Neural crest cell (in vitro differentiated cells): ENCODE measurements around the gene UMODL1. TPM values are rescaled to one million over a fixed set of nuclear protein-coding genes. Genes with fewer than 3 reads are reported as not detected.

Source experiments
- DNase-seq: peaks from one replicate; pipeline ENCODE4 v3.0.0; 2021; ENCODE audit warnings: low read depth, mixed read lengths, low spot score
- H3K27ac Mint-ChIP-seq: one replicate; pipeline ENCODE4 v1.8.0; 2021; ENCODE audit warnings: mild to moderate bottlenecking, mixed read lengths; ENCODE audit not compliant: unreplicated experiment
- H3K27me3 Mint-ChIP-seq: 2 replicates; pipeline ENCODE4 v1.8.0; 2021; ENCODE audit warnings: low read depth, mild to moderate bottlenecking, mixed read lengths
- H3K36me3 Mint-ChIP-seq: 2 replicates; pipeline ENCODE4 v1.8.0; 2021; ENCODE audit warnings: low read depth, mild to moderate bottlenecking, mixed read lengths
- H3K4me1 Mint-ChIP-seq: 2 replicates; pipeline ENCODE4 v1.8.0; 2021; ENCODE audit warnings: mixed read lengths
- H3K4me3 Mint-ChIP-seq: one replicate; pipeline ENCODE4 v1.8.0; 2021; ENCODE audit warnings: mild to moderate bottlenecking, mixed read lengths
- H3K9me3 Mint-ChIP-seq: 2 replicates; pipeline ENCODE4 v1.8.0; 2021; ENCODE audit warnings: mixed read lengths
- total RNA-seq: library from RNA; stranded (reverse); gene quantifications from 2 replicates; pipeline ENCODE4 v1.2.1, GENCODE V29; 2021
- TF ChIP-seq, protein P1 (sequence below): fragments of 200-600 bp; sonication (generic); conservative IDR thresholded peaks from 2 replicates; pipeline ENCODE4 v1.5.0; 2021; ENCODE audit warnings: antibody characterized with exemption, mild to moderate bottlenecking

UMODL1 gene
- total RNA-seq, 1 donor from 2014 or later: not detected

DNA sequence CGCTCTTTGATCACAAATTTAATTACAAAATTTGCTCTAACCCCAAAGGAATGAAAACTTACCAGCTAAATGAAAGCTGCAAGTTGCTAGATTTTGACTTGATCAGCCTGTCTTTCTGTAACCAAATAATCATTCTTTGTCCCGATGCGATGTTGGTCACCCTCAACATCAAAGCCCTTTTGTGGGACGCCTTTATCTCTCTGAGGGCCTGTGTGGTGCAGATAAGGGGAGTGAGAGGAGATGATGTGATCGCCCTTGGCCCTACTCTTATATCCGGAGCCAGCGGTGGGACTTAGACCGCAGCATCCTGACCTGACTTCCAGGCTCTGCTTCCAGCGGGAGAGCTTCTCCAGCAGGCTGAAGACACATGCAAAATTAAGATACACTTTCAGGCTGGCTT is 19.3 kb upstream of the UMODL1 start:
- no peaks in the 10 kb centered on the region for H3K36me3 Mint-ChIP-seq
- peaks cover under 1% of the 10 kb centered on the region for H3K27me3 Mint-ChIP-seq
- DNase-seq: no peak
- peaks cover 4% of the 10 kb centered on the region for H3K9me3 Mint-ChIP-seq
- H3K27ac Mint-ChIP-seq: no peak overlapping the region
- TF ChIP-seq, protein P1, sequence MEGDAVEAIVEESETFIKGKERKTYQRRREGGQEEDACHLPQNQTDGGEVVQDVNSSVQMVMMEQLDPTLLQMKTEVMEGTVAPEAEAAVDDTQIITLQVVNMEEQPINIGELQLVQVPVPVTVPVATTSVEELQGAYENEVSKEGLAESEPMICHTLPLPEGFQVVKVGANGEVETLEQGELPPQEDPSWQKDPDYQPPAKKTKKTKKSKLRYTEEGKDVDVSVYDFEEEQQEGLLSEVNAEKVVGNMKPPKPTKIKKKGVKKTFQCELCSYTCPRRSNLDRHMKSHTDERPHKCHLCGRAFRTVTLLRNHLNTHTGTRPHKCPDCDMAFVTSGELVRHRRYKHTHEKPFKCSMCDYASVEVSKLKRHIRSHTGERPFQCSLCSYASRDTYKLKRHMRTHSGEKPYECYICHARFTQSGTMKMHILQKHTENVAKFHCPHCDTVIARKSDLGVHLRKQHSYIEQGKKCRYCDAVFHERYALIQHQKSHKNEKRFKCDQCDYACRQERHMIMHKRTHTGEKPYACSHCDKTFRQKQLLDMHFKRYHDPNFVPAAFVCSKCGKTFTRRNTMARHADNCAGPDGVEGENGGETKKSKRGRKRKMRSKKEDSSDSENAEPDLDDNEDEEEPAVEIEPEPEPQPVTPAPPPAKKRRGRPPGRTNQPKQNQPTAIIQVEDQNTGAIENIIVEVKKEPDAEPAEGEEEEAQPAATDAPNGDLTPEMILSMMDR: no peak
- no peaks in the 10 kb centered on the region for H3K4me1 Mint-ChIP-seq
- no peak overlapping the region for H3K4me3 Mint-ChIP-seq

DNA sequence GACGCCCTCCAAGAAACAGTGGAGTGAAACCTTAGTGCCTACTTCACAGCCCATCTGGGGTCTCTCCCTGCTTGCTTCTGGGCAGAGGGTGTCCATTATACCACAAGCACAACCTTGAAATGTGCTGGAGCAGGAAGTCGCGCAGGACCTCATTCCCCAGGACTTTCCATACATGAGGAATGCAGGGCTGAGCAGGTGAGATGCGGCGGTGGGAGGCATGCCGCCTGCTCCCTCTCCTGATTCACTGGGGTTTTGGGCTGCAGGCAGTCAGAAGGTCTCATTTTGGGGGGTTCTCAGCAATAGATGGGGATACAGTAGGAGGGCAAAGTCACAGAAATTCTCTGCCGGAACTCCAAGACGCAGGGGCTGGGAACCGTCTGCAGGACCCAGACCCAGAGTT is 15.7 kb upstream of the UMODL1 start:
- no peak overlapping the region for H3K27ac Mint-ChIP-seq
- TF ChIP-seq, protein P1: no peak
- peaks cover 4% of the 10 kb centered on the region for H3K27me3 Mint-ChIP-seq
- no peaks in the 10 kb centered on the region for H3K36me3 Mint-ChIP-seq
- H3K4me1 Mint-ChIP-seq: no peaks in the 10 kb centered on the region
- no peak for DNase-seq
- peaks cover 4% of the 10 kb centered on the region for H3K9me3 Mint-ChIP-seq
- H3K4me3 Mint-ChIP-seq: no peak overlapping the region

DNA sequence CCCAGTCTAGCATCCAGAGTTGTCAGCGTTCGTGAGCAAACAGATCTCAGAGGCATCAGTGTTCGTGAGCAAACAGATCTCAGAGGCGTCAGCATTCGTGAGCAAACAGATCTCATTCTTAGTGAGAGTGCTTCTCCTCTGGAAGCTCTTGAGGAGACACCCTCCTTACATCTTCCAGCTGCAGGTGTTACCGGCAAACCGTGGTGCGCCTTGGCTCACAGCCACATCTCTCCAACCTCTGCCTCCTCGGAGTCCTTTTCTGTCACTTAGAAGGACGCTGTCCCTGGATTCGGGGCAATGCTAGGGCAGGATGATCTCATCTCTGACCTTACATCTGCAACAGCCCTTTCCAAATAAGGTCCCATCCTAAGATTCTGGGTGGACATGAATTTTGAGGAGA is 14.6 kb upstream of the UMODL1 start:
- Mint-ChIP-seq H3K27ac (no peak overlapping the region), H3K4me1 (peaks cover 8% of the 10 kb centered on the region), H3K36me3 (no peaks in the 10 kb centered on the region), H3K4me3 (no peak overlapping the region), H3K27me3 (peaks cover 4% of the 10 kb centered on the region), H3K9me3 (peaks cover 4% of the 10 kb centered on the region)
- no peak for DNase-seq
- TF ChIP-seq, protein P1: no peak

DNA sequence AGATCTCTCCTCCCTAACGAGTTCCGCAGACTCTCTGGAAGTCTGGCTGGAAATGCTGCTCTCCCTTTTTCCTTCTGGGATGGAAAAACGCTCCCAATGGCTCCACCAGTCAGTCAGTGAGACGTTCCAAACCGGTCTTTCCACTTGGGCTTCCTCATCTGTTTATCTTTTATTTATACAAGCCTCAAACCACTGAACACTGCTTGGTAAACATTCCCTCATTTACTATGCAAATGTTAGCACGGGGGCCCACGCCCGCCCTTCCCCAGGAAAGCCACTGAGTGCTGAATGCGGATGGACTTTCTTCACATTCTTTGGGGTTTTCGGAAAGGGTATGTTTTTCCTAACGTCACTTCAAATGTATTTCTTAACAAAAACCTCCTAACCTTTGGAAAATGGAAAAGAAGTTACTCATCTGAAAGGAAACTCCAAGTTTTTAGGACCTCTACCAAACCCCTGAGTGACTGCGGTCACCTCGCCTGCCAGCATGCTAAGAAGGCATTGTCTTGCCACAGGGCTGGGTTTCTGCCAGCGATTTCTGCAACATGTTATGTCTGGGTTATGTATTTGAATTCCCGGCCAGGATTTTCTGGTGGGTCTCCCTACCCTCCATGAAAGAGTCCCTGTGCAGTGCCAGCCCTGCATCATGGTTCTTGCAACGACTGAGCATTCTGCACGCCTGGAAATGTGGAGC is 14.0 kb upstream of the UMODL1 start:
- Mint-ChIP-seq H3K9me3 (peaks cover 4% of the 10 kb centered on the region), H3K27me3 (peaks cover 4% of the 10 kb centered on the region), H3K36me3 (no peaks in the 10 kb centered on the region), H3K4me3 (no peak overlapping the region), H3K27ac (no peak overlapping the region), H3K4me1 (peaks cover 12% of the 10 kb centered on the region)
- no peak for DNase-seq
- TF ChIP-seq, protein P1: no peak

DNA sequence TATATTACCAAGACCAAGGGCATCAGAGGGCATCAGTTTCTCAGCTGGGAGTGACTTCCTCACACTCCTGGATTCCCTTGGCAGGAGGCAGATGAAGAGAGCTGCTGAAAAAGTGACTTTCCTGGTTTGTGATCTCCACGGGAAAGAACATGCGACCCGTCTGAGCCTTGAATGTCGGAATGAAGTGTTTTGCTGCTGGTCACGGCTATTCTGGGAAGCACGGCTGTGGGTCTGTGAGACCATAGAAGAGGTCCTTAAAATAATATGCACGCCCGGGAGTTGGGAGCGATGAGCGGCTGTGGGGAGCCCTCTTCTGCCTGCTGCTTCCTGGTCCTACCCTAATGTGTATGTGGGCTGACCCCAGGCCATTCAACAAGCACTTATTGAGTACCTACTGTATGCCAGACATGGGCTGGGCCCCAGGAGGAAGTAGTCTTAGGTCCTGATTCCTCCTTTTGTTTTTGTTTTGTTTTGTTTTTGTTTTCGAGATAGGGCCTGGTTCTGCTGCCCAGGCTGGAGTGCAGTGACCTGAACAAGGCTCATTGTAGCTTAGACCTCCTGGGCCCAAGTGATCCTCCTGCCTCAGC is 13.2 kb upstream of the UMODL1 start:
- no peaks in the 10 kb centered on the region for H3K36me3 Mint-ChIP-seq
- no peak overlapping the region for H3K27ac Mint-ChIP-seq

More for the DNA sequence above, 13.2 kb upstream of the UMODL1 start:
- no peak for DNase-seq
- H3K4me3 Mint-ChIP-seq: no peak overlapping the region
- TF ChIP-seq, protein P1: no peak
- peaks cover 15% of the 10 kb centered on the region for H3K4me1 Mint-ChIP-seq
- peaks cover 4% of the 10 kb centered on the region for H3K27me3 Mint-ChIP-seq
- H3K9me3 Mint-ChIP-seq: no peaks in the 10 kb centered on the region
